Activated CD8-positive, alpha-beta memory T cell treated with anti-CD3 and anti-CD28 coated beads, Interleukin-2, amount 10 ng/mL, durations not matched to agents 7 days and 5 days (primary cell): ENCODE measurements around the gene PTCH2. TPM values are rescaled to one million over a fixed set of nuclear protein-coding genes. Genes with fewer than 3 reads are reported as not detected.

Source experiments
- ATAC-seq: fragments of 150-1000 bp; cut with Tn5 transposase; one replicate; pipeline ENCODE4 v1.10.0; 2021; ENCODE audit warnings: moderate library complexity
- CTCF ChIA-PET: fragments of 350-600 bp; sonication (Branson Sonifier 250); formaldehyde crosslinking; loops from one replicate; lab custom pipeline; 2021; ENCODE audit warnings: antibody characterized with exemption; lab: Charles Lee
- DNase-seq: peaks from one replicate; pipeline ENCODE4 v3.0.0-alpha.2; 2020
- H3K27ac Mint-ChIP-seq: one replicate; pipeline ENCODE4 v1.8.0; 2021; ENCODE audit warnings: mild to moderate bottlenecking, mixed read lengths
- H3K27me3 Mint-ChIP-seq: one replicate; pipeline ENCODE4 v1.8.0; 2021; ENCODE audit warnings: mixed read lengths
- H3K36me3 Mint-ChIP-seq: one replicate; pipeline ENCODE4 v1.8.0; 2021; ENCODE audit warnings: mild to moderate bottlenecking, mixed read lengths
- H3K4me1 Mint-ChIP-seq: one replicate; pipeline ENCODE4 v1.8.0; 2021; ENCODE audit warnings: mixed read lengths
- H3K4me3 Mint-ChIP-seq: one replicate; pipeline ENCODE4 v1.8.0; 2021; ENCODE audit warnings: mild to moderate bottlenecking, moderate library complexity, mixed read lengths
- H3K9me3 Mint-ChIP-seq: one replicate; pipeline ENCODE4 v1.8.0; 2022; ENCODE audit warnings: low read depth, mixed read lengths
- total RNA-seq, 2 experiments: library from RNA; stranded (reverse); gene quantifications; one replicate each; pipeline ENCODE4 v1.2.3, GENCODE V29; 2021

The PTCH2 gene
- total RNA-seq, 2 experiments from 2014 or later = 0.82 to 3.6 TPM

DNA sequence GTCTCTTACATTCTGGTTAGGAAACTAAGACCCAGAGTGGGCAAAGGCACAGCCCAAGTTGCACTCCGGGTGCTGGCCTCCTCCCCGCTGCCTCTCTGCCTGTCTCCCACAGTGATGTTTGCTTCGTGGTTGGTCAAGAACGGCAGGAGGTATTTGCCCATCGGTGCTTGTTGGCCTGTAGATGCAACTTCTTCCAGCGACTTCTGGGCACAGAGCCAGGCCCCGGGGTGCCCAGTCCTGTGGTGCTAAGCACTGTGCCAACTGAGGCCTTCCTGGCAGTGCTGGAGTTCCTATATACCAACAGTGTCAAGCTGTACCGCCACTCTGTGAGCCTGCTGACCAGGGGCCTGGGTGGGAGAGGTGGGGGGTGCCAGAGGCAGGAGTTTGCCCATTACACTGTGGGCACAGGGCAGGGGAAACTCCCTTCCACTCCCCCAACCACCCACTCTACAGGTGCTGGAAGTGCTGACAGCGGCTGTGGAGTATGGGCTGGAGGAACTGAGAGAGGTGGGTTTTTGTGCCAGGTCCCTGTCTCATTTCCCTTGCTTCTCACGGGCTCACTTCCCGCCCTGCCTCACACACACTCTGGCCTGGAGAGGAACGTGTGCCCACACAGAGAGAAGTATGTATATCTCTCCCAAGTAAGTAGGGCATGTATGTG is 32.8 kb downstream of the PTCH2 start:
- CTCF ChIA-PET = interaction anchor here (0.7 to 5.2 kb wide), 11 partner anchors 10 to 493 kb away, joined by 3 to 60 read pairs (median 10); partner anchors contain the start of genes PLK3 and RNU5D-1
- no peaks in the 10 kb centered on the region for H3K27me3 Mint-ChIP-seq
- H3K36me3 Mint-ChIP-seq = peaks cover 16% of the 10 kb centered on the region
- H3K9me3 Mint-ChIP-seq = no peaks in the 10 kb centered on the region
- H3K27ac Mint-ChIP-seq = peak overlapping the region; percentile 99
- ATAC-seq = no peak
- H3K4me3 Mint-ChIP-seq = no peak overlapping the region
- no peak for DNase-seq
- H3K4me1 Mint-ChIP-seq = peaks cover 69% of the 10 kb centered on the region

GRCh38 chr1:44808938-44809917 is 33.8 kb downstream of the PTCH2 start:
- H3K4me3 Mint-ChIP-seq = peak overlapping the region; percentile 50
- no peaks in the 10 kb centered on the region for H3K9me3 Mint-ChIP-seq
- H3K27ac Mint-ChIP-seq = peak overlapping the region; percentile 99
- H3K36me3 Mint-ChIP-seq = peaks cover 18% of the 10 kb centered on the region
- peaks cover 65% of the 10 kb centered on the region for H3K4me1 Mint-ChIP-seq
- peak; percentile 97 for DNase-seq
- ATAC-seq = peak; percentile 69
- CTCF ChIA-PET = interaction anchor here (1.4 to 5.2 kb wide), 10 partner anchors 10 to 494 kb away, joined by 3 to 60 read pairs (median 10); partner anchors contain the start of genes PLK3 and RNU5D-1
- no peaks in the 10 kb centered on the region for H3K27me3 Mint-ChIP-seq

- H3K4me3 Mint-ChIP-seq = peak within 1 kb of the TSS; percentile 64
- no peaks in the 10 kb centered on the region for H3K27me3 Mint-ChIP-seq
- H3K36me3 Mint-ChIP-seq = peaks cover 22% of the 10 kb centered on the region
- peaks cover 61% of the 10 kb centered on the region for H3K4me1 Mint-ChIP-seq
- ATAC-seq = peak; percentile 12
- no peaks in the 10 kb centered on the region for H3K9me3 Mint-ChIP-seq
- DNase-seq = no peak
- CTCF ChIA-PET = interaction anchor here (1.4 to 5.2 kb wide), 12 partner anchors 9 to 495 kb away, joined by 3 to 60 read pairs (median 10); partner anchors contain the start of genes PLK3 and RNU5D-1
- H3K27ac Mint-ChIP-seq = peak within 1 kb of the TSS; percentile 99
These were observed 34.8 kb downstream of the PTCH2 start, which contains the start of gene BTBD19 for GRCh38 chr1:44808063-44808937. Gene BTBD19 (plus strand): TSS chr1:44808523. CDS start chr1:44808821, 298 bp downstream.

DNA sequence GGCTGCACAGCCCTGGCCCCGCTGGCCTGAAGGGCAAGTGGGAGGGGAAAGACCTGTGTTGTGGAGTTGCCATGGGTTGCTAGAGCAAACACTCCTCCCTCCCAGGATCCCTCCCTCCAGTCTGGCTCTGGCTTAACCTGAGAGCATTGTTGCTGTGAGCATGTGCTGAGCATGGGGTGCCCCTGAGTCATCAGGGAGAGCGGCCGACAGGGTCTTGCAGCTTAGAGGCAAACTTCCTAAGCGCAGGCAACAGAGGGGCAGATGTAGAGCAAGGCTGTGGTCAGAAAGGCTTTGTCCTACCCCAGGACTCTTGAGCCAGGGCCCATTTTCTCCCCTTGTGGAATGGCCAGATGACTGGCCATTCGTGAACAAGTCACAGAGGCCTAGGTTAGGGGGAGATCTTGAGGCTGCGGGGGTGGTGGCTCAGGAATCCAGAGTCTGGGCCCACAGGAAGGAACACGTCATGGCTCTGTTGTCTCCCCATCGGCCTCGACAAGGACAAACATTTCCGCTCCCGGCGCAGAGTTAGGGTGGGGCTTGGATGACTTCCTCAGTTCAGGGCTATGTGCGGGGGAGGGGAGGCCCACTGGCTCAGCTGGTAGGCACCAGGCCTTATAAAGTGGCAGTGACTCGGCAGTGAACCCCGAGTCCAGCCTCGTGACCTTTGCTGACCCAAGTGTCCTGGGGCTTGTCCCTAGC is 35.5 kb downstream of the PTCH2 start:
- H3K36me3 Mint-ChIP-seq = peaks cover 30% of the 10 kb centered on the region
- ATAC-seq (peak; percentile 56), DNase-seq (peak; percentile 97)
- H3K4me3 Mint-ChIP-seq = peak overlapping the region; percentile 64
- CTCF ChIA-PET = interaction anchor here (1.1 to 5.2 kb wide), 6 partner anchors 8 to 78 kb away, joined by 4 to 60 read pairs (median 8); partner anchors contain the start of gene PLK3
- H3K9me3 Mint-ChIP-seq = no peaks in the 10 kb centered on the region
- no peaks in the 10 kb centered on the region for H3K27me3 Mint-ChIP-seq
- H3K4me1 Mint-ChIP-seq = peaks cover 69% of the 10 kb centered on the region
- H3K27ac Mint-ChIP-seq = peak overlapping the region; percentile 99

- Mint-ChIP-seq H3K27ac (peak within 1 kb of the TSS; percentile 99), H3K4me3 (peak within 1 kb of the TSS; percentile 64), H3K9me3 (no peaks in the 10 kb centered on the region), H3K4me1 (peaks cover 71% of the 10 kb centered on the region), H3K36me3 (peaks cover 35% of the 10 kb centered on the region), H3K27me3 (no peaks in the 10 kb centered on the region)
- peak; percentile 1 for ATAC-seq
- CTCF ChIA-PET = interaction anchor here (1.1 to 5.2 kb wide), 5 partner anchors 10 to 77 kb away, joined by 4 to 56 read pairs (median 5); no protein-coding TSS in a partner anchor
- no peak for DNase-seq
These were observed 36.2 kb downstream of the PTCH2 start, which contains the start of gene DYNLT4 for GRCh38 chr1:44806704-44807363. Gene DYNLT4 (minus strand): TSS chr1:44807351. CDS start chr1:44806668, 683 bp downstream.

- Mint-ChIP-seq H3K9me3 (no peaks in the 10 kb centered on the region), H3K36me3 (peaks cover 37% of the 10 kb centered on the region), H3K27me3 (no peaks in the 10 kb centered on the region), H3K4me1 (peaks cover 68% of the 10 kb centered on the region), H3K27ac (peak overlapping the region; percentile 99), H3K4me3 (no peak overlapping the region)
- ATAC-seq (no peak), DNase-seq (no peak)
- CTCF ChIA-PET = interaction anchor here (1.1 to 5.2 kb wide), 4 partner anchors 9 to 23 kb away, joined by 4 to 56 read pairs (median 8); no protein-coding TSS in a partner anchor
These were observed 36.9 kb downstream of the PTCH2 start for GRCh38 chr1:44806025-44806703.

DNA sequence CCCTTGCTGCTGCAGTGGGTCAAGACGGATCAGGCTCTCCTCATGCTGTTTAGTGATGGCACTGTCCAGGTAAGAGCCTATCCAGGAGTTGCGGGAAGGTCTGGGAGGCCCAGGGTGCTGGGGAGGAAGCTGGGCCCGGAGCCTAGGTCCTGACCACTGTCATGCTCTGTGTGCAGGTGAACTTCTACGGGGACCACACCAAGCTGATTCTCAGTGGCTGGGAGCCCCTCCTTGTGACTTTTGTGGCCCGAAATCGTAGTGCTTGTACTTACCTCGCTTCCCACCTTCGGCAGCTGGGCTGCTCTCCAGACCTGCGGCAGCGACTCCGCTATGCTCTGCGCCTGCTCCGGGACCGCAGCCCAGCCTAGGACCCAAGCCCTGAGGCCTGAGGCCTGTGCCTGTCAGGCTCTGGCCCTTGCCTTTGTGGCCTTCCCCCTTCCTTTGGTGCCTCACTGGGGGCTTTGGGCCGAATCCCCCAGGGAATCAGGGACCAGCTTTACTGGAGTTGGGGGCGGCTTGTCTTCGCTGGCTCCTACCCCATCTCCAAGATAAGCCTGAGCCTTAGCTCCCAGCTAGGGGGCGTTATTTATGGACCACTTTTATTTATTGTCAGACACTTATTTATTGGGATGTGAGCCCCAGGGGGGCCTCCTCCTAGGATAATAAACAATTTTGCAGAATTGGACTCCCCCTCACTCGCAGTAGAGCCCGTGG is 37.6 kb downstream of the PTCH2 start:
- Mint-ChIP-seq H3K4me1 (peaks cover 64% of the 10 kb centered on the region), H3K27me3 (no peaks in the 10 kb centered on the region), H3K4me3 (no peak overlapping the region), H3K27ac (peak overlapping the region; percentile 65), H3K36me3 (peaks cover 40% of the 10 kb centered on the region), H3K9me3 (no peaks in the 10 kb centered on the region)
- ATAC-seq (no peak), DNase-seq (no peak)
- CTCF ChIA-PET = interaction anchor here (3.8 to 5.2 kb wide), 2 partner anchors 14 to 20 kb away, joined by 11 to 56 read pairs; no protein-coding TSS in a partner anchor

DNA sequence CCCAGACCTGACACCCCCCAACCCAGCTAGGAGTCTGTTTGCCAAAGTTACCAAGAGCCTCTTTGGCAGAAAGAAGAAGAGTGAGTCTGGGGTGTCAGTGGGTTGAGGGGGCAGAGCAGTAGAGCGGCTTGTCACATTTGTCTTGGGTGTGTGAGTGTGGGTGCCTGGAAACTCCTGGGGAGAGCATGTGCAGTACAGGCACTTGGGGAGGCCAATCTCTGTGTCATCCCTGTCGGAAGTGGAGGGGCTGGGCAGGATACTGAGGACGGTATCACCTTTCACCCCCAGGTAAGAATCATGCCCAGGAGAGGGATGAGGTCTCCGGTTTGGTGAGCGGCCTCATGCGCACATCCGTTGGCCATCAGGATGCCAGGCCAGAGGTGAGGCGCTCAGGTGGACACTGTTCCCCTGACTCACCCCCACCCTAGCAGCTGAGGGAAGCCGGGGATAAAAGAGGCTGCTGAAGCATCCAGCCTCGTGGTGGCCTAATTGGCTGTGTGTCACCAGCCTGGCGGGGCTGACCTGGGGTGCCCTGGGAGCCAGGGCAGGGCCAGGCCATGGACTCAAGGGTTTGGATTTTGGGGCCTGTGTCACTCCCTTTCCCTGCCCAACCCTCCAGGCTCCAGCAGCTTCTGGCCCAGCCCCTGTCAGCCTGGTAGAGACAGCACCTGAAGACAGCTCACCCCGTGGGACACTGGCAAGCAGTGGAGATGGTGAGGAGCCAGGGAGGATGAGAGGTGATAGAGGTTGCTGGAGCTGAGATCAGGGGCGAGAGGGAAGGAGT is 39.5 kb downstream of the PTCH2 start:
- H3K9me3 Mint-ChIP-seq = no peaks in the 10 kb centered on the region
- H3K36me3 Mint-ChIP-seq = peaks cover 40% of the 10 kb centered on the region
- H3K27me3 Mint-ChIP-seq = no peaks in the 10 kb centered on the region
- H3K27ac Mint-ChIP-seq = peak overlapping the region; percentile 60
- ATAC-seq (no peak), DNase-seq (no peak)
- CTCF ChIA-PET = no interaction called here
- H3K4me1 Mint-ChIP-seq = peaks cover 54% of the 10 kb centered on the region
- H3K4me3 Mint-ChIP-seq = no peak overlapping the region

DNA sequence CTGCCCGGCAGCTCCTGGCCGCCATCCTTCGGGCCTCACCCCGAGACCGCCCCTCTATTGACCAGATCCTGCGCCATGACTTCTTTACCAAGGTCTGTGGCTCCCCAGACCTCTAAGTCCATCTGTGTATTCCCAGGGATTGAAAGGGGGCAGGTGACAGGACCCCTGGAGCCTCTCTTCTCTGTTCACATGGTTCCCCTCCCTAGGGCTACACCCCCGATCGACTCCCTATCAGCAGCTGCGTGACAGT is 40.1 kb downstream of the PTCH2 start:
- Mint-ChIP-seq H3K27me3 (no peaks in the 10 kb centered on the region), H3K9me3 (no peaks in the 10 kb centered on the region), H3K27ac (peak overlapping the region; percentile 54), H3K4me3 (no peak overlapping the region), H3K36me3 (peaks cover 40% of the 10 kb centered on the region), H3K4me1 (peaks cover 50% of the 10 kb centered on the region)
- CTCF ChIA-PET = interaction anchor here (0.6 to 5.2 kb wide), 2 partner anchors 11 to 16 kb away, joined by 3 to 62 read pairs; no protein-coding TSS in a partner anchor
- DNase-seq = no peak
- ATAC-seq = no peak
